ENCODE results near the gene OR1L6.

Gene OR1L6

GRCh38 chr9:122791872-122792669, 50.0 kb downstream of the OR1L6 start:
- no CpG with 5 or more reads among the region's 5 CpGs for WGBS (ENCODE audit: extremely low coverage, insufficient coverage, insufficient read length)
- no peak overlapping the region for H2BK5ac ChIP-seq (ENCODE audit: low read depth, low read length, poor library complexity)

GRCh38 chr9:122797316-122798063, 55.4 kb downstream of the OR1L6 start:
- H3K9ac ChIP-seq (ENCODE audit: low read length): no peak overlapping the region
- H3K79me1 ChIP-seq (ENCODE audit: low read length): no peaks in the 10 kb centered on the region
- H2BK5ac ChIP-seq (ENCODE audit: low read depth, low read length, poor library complexity): no peak overlapping the region
- H3K4ac ChIP-seq (ENCODE audit: low read depth, low read length): no peak overlapping the region
- H3K14ac ChIP-seq (ENCODE audit: low read length): no peak overlapping the region
- no peak overlapping the region for H2AK5ac ChIP-seq (ENCODE audit: low read length)
- H3K9me3 ChIP-seq (ENCODE audit: insufficient read depth, low read depth, low read length): peaks cover 31% of the 10 kb centered on the region
- H2BK120ac ChIP-seq (ENCODE audit: insufficient read depth, low read length, poor library complexity): no peak overlapping the region
- no peaks in the 10 kb centered on the region for H3K27me3 ChIP-seq (ENCODE audit: insufficient read depth, low read length)
- H4K8ac ChIP-seq (ENCODE audit: low read depth, low read length): no peak overlapping the region
- H3K23ac ChIP-seq (ENCODE audit: low read length): no peak overlapping the region
- H3K4me3 ChIP-seq (ENCODE audit: low read depth, low read length): no peak overlapping the region
- WGBS (ENCODE audit: extremely low coverage, insufficient coverage, insufficient read length): no CpG with 5 or more reads among the region's 6 CpGs
- no peak overlapping the region for H4K91ac ChIP-seq (ENCODE audit: low read depth, low read length)
- H3K4me1 ChIP-seq (ENCODE audit: control insufficient read depth in 1 of 2, insufficient read depth in 2 of 2, low read length in 2 of 2): no peaks in the 10 kb centered on the region
- no peak overlapping the region for H2AFZ ChIP-seq (ENCODE audit: insufficient read depth, low read length, poor library complexity)
- H4K12ac ChIP-seq (ENCODE audit: low read depth, low read length): no peak overlapping the region
- no peak overlapping the region for H3K4me2 ChIP-seq (ENCODE audit: low read length)
- no peak overlapping the region for H2BK12ac ChIP-seq (ENCODE audit: low read length)
- no peak overlapping the region for H3K27ac ChIP-seq (ENCODE audit: low read depth, low read length)
- no peak overlapping the region for H3K18ac ChIP-seq (ENCODE audit: low read length)
- H3K79me2 ChIP-seq (ENCODE audit: control insufficient read depth, insufficient read depth, low read length, poor library complexity): no peaks in the 10 kb centered on the region
- no peaks in the 10 kb centered on the region for H3K36me3 ChIP-seq (ENCODE audit: control insufficient read depth in 1 of 2, insufficient read depth in 2 of 2, low read length in 2 of 2)
- DNase-seq: no peak

More at GRCh38 chr9:122791872-122792669, 50.0 kb downstream of the OR1L6 start:
- H3K14ac ChIP-seq (ENCODE audit: low read length): no peak overlapping the region
- no peak overlapping the region for H3K23ac ChIP-seq (ENCODE audit: low read length)
- no peak overlapping the region for H3K4me2 ChIP-seq (ENCODE audit: low read length)
- H3K4me1 ChIP-seq (ENCODE audit: control insufficient read depth in 1 of 2, insufficient read depth in 2 of 2, low read length in 2 of 2): no peaks in the 10 kb centered on the region
- no peak overlapping the region for H2AFZ ChIP-seq (ENCODE audit: insufficient read depth, low read length, poor library complexity)
- no peaks in the 10 kb centered on the region for H3K79me1 ChIP-seq (ENCODE audit: low read length)
- no peak overlapping the region for H4K8ac ChIP-seq (ENCODE audit: low read depth, low read length)
- no peak overlapping the region for H4K12ac ChIP-seq (ENCODE audit: low read depth, low read length)
- no peaks in the 10 kb centered on the region for H3K27me3 ChIP-seq (ENCODE audit: insufficient read depth, low read length)
- no peak overlapping the region for H3K18ac ChIP-seq (ENCODE audit: low read length)
- no peaks in the 10 kb centered on the region for H3K79me2 ChIP-seq (ENCODE audit: control insufficient read depth, insufficient read depth, low read length, poor library complexity)
- H3K9me3 ChIP-seq (ENCODE audit: insufficient read depth, low read depth, low read length): peaks cover 22% of the 10 kb centered on the region
- no peak overlapping the region for H3K4ac ChIP-seq (ENCODE audit: low read depth, low read length)
- H4K91ac ChIP-seq (ENCODE audit: low read depth, low read length): no peak overlapping the region
- no peak for DNase-seq
- H2BK120ac ChIP-seq (ENCODE audit: insufficient read depth, low read length, poor library complexity): no peak overlapping the region
- H3K27ac ChIP-seq (ENCODE audit: low read depth, low read length): no peak overlapping the region
- H2AK5ac ChIP-seq (ENCODE audit: low read length): no peak overlapping the region
- no peaks in the 10 kb centered on the region for H3K36me3 ChIP-seq (ENCODE audit: control insufficient read depth in 1 of 2, insufficient read depth in 2 of 2, low read length in 2 of 2)
- H2BK12ac ChIP-seq (ENCODE audit: low read length): no peak overlapping the region
- H3K4me3 ChIP-seq (ENCODE audit: low read depth, low read length): no peak overlapping the region
- no peak overlapping the region for H3K9ac ChIP-seq (ENCODE audit: low read length)
